Spleen (tissue), 11 donors: ENCODE results near the gene NUTM2D. TPM values are rescaled to one million over a fixed set of nuclear protein-coding genes. Genes with fewer than 3 reads are reported as not detected.
"Not testable (repeated sequence)": the region's sequence is repeated elsewhere in the genome, so short reads cannot be mapped to it uniquely, and the experiment has no call there.

Experiments used
- DNase-seq: peaks from one replicate; pipeline ENCODE4 v3.0.0-alpha.2; 2020
- H3K27ac ChIP-seq, 8 donors: fragments of 200-600 bp; sonication (generic) in 7 of 8; 1 replicate in 4 of 8; 2 replicates in 4 of 8; pipeline versions ENCODE4 v1.5.0 to v1.8.0; 2016 to 2021; ENCODE audit warnings: inconsistent platforms in 4 of 8, mild to moderate bottlenecking in 4 of 8, moderate library complexity in 1 of 8
- H3K27me3 ChIP-seq, 7 donors: fragments of 200-600 bp; sonication (generic) in 6 of 7; replicated peaks in 1 of 7; 1 replicate in 4 of 7; 2 replicates in 3 of 7; pipeline versions ENCODE4 v1.5.0 to v1.8.0; 2016 to 2021; ENCODE audit warnings: inconsistent platforms in 3 of 7, mild to moderate bottlenecking in 1 of 7
- H3K36me3 ChIP-seq, 6 donors: fragments of 200-600 bp; sonication (generic) in 5 of 6; 1 replicate in 4 of 6; 2 replicates in 2 of 6; pipeline versions ENCODE4 v1.5.0 to v1.8.0; 2016 to 2021; ENCODE audit warnings: inconsistent platforms in 2 of 6
- H3K4me1 ChIP-seq, 6 donors: fragments of 200-600 bp; sonication (generic) in 5 of 6; 1 replicate in 3 of 6; 2 replicates in 3 of 6; pipeline versions ENCODE4 v1.5.0 to v1.8.0; 2016 to 2021; ENCODE audit warnings: inconsistent platforms in 3 of 6
- H3K4me3 ChIP-seq, 8 donors: fragments of 200-600 bp; sonication (generic) in 7 of 8; 1 replicate in 4 of 8; 2 replicates in 4 of 8; pipeline versions ENCODE4 v1.5.0 to v1.8.0; 2016 to 2021; ENCODE audit warnings: inconsistent platforms in 4 of 8, mild to moderate bottlenecking in 4 of 8, moderate library complexity in 2 of 8
- H3K9me3 ChIP-seq, 8 donors: fragments of 200-600 bp; sonication (generic) in 7 of 8; 1 replicate in 4 of 8; 2 replicates in 4 of 8; pipeline versions ENCODE4 v1.5.0 to v1.8.0; 2016 to 2021; ENCODE audit warnings: inconsistent platforms in 4 of 8
- WGBS, 5 donors: extraction: QIAGEN DNeasy Blood & Tissue Kit in 3 of 5; methylation state at CpG; one replicate each; pipeline versions ENCODE4 v1.1.5 to v1.1.7; 2013 to 2018; 5-methylcytosine and 5-hydroxymethylcytosine counted together
- intact Hi-C: fragments of 100-400 bp; cut with DNase I; formaldehyde crosslinking; loops from one replicate; pipeline ENCODE4 v1.15.0; 2023; ENCODE audit warnings: low total_unique reads
- polyA plus RNA-seq, 3 donors: library from polyadenylated mRNA; stranded (reverse); fragments of 200-250 nt; gene quantifications; one replicate each; pipeline ENCODE4 v1.2.1, GENCODE V29; 2013
- total RNA-seq, 7 donors: library from RNA; depleted of rRNA in 3 of 7; stranded (reverse); fragments of >200 nt in 3 of 7; fragmentation: NEBNext Ultra II Directional in 4 of 7; extraction: Animal tissue kit (Norgen Biotek cat#: 25700) in 4 of 7; gene quantifications; one replicate each; pipeline versions ENCODE4 v1.1.0 to v1.2.1, GENCODE V29; 2016 to 2021
- donor health status: healthy with polysubstance abuse.
- donor health status: DM: no; HTN: no; CAD: no; lungs with moderate emphysema.
- donor health status: DM: no; HTN: no; CAD: no.
- donor health status: Bipolar disorder and iron deficiency.
- donor health status: healthy.
- donor health status: DM: no; HTN: no; CAD: no.
- donor health status: DM: yes; HTN: yes; CAD: no.

Gene NUTM2D
- total and polyA plus RNA-seq, 10 donors = 1.2 to 8.1 (median 3.8) TPM

- H3K4me1 ChIP-seq, DNase-seq, H3K27me3 ChIP-seq, H3K4me3 ChIP-seq, H3K27ac ChIP-seq, H3K36me3 ChIP-seq, intact Hi-C loops, H3K9me3 ChIP-seq: not testable (repeated sequence)
- WGBS, 5 donors = 92 to 95% (median 94%) methylated on average over 1 of the region's 3 CpGs
These were observed 615 bp downstream of the NUTM2D start for GRCh38 chr10:87358159-87358558.

DNA sequence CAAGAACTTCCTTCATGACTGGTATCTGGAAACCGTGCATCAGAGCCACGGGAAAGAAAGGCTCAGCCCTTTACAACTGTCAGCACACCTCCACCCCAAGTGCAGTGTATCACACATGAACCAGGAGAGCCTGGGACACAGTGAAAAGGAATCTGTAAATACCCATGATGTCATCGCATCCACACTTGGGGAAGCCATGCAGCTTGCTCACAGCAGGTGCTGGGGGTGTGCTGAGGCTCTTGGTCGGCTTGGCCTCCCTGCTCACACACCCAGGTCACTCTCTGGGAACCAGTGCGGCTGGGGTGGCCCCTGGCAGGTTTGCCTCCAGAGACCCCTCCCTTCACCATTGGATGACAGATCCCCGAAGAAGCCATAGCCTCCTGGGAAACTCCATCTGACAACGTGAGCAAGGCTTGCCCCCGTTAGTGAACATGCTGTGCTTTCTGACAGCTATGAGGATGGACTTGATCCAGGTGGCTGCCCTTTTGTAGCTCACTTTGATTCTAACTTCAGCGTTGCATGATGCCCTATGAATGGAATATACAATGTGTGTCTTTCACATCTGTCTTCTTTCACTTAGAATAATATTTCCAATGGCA lies 12.1 kb downstream of the NUTM2D start:
- DNase-seq, H3K36me3 ChIP-seq, intact Hi-C loops, H3K4me3 ChIP-seq, H3K9me3 ChIP-seq, H3K27me3 ChIP-seq, H3K4me1 ChIP-seq, H3K27ac ChIP-seq: not testable (repeated sequence)
- 89 to 100% (median 92%) methylated on average over 1 to 7 of the region's 9 CpGs for WGBS, 5 donors

DNA sequence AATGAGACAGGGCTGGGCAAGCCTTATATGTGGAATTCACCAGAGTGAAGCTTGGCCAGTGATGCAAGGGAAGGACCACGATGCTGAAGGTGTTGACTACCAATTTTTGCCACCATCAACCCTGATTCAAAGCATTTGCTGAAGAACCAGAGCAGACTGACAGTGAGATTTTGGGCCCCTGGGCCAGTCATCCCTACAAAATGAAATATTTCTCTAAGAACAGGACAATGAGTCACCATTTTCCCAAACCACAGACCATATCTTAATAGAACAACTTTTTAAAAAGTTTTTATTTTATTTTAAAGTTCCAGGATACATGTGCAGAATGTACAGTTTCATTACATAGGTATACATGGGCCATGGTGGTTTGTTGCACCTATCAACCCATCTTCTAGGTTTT lies 16.5 kb downstream of the NUTM2D start:
- DNase-seq, H3K4me1 ChIP-seq, intact Hi-C loops, H3K27me3 ChIP-seq, H3K4me3 ChIP-seq, H3K9me3 ChIP-seq, H3K36me3 ChIP-seq, H3K27ac ChIP-seq: not testable (repeated sequence)
- 73 to 88% (median 80%) methylated on average over 1 of the region's 1 CpG for WGBS, 5 donors

- 37 to 89% (median 68%) methylated on average over 3 to 4 of the region's 4 CpGs for WGBS, 5 donors
- intact Hi-C loops, H3K4me3 ChIP-seq, H3K27me3 ChIP-seq, H3K4me1 ChIP-seq, H3K27ac ChIP-seq, DNase-seq, H3K9me3 ChIP-seq, H3K36me3 ChIP-seq: not testable (repeated sequence)
These were observed 21.6 kb downstream of the NUTM2D start for GRCh38 chr10:87379115-87379514.

GRCh38 chr10:87383149-87383857 lies 25.8 kb downstream of the NUTM2D start:
- WGBS, 5 donors = 62 to 84% (median 72%) methylated on average over 4 to 8 of the region's 10 CpGs
- H3K36me3 ChIP-seq, H3K27ac ChIP-seq, H3K27me3 ChIP-seq, H3K4me3 ChIP-seq, H3K4me1 ChIP-seq, H3K9me3 ChIP-seq, intact Hi-C loops, DNase-seq: not testable (repeated sequence)

- H3K4me1 ChIP-seq, intact Hi-C loops, H3K27me3 ChIP-seq, H3K36me3 ChIP-seq, H3K9me3 ChIP-seq, DNase-seq, H3K27ac ChIP-seq, H3K4me3 ChIP-seq: not testable (repeated sequence)
- WGBS, 5 donors = 85 to 91% (median 88%) methylated on average over 4 to 5 of the region's 5 CpGs
These were observed 26.7 kb downstream of the NUTM2D start for GRCh38 chr10:87384283-87384682.

- DNase-seq, H3K36me3 ChIP-seq, H3K27ac ChIP-seq, H3K27me3 ChIP-seq, intact Hi-C loops, H3K9me3 ChIP-seq, H3K4me1 ChIP-seq, H3K4me3 ChIP-seq: not testable (repeated sequence)
- WGBS, 5 donors = 61 to 76% (median 68%) methylated on average over 4 to 5 of the region's 5 CpGs
These were observed 28.3 kb downstream of the NUTM2D start for GRCh38 chr10:87385762-87386360.

GRCh38 chr10:87391360-87391759 lies 33.8 kb downstream of the NUTM2D start:
- H3K27me3 ChIP-seq, H3K4me1 ChIP-seq, intact Hi-C loops, H3K27ac ChIP-seq, H3K4me3 ChIP-seq, H3K9me3 ChIP-seq, H3K36me3 ChIP-seq, DNase-seq: not testable (repeated sequence)
- 66 to 81% (median 77%) methylated on average over 4 to 13 of the region's 14 CpGs for WGBS, 5 donors

- H3K27me3 ChIP-seq, H3K4me3 ChIP-seq, H3K4me1 ChIP-seq, H3K36me3 ChIP-seq, intact Hi-C loops, DNase-seq, H3K9me3 ChIP-seq, H3K27ac ChIP-seq: not testable (repeated sequence)
- 79 to 94% (median 92%) methylated on average over 2 of the region's 2 CpGs for WGBS, 5 donors
These were observed 38.7 kb downstream of the NUTM2D start for GRCh38 chr10:87396206-87396605.

- H3K27me3 ChIP-seq, H3K27ac ChIP-seq, H3K9me3 ChIP-seq, DNase-seq, intact Hi-C loops, H3K4me3 ChIP-seq, H3K36me3 ChIP-seq, H3K4me1 ChIP-seq: not testable (repeated sequence)
- 42 to 78% (median 55%) methylated on average over 1 to 2 of the region's 2 CpGs for WGBS, 5 donors
These were observed 40.9 kb downstream of the NUTM2D start for GRCh38 chr10:87398436-87398835.
